Colonic mucosa (tissue), 4 donors: Measurements from ENCODE around the gene TIMM23B. TPM values are rescaled to one million over a fixed set of nuclear protein-coding genes. Genes with fewer than 3 reads are reported as not detected.
A peak's percentile ranks its signal among the peaks of the same experiment; 100 is the strongest.
"Not testable (repeated sequence)": the region's sequence is repeated elsewhere in the genome, so short reads cannot be mapped to it uniquely, and the experiment has no call there.

ENCODE experiments used
- DNase-seq: peaks from one replicate; pipeline ENCODE4 v3.0.0-alpha.2; 2020
- H3K27ac ChIP-seq: fragments of 200-600 bp; one replicate; pipeline ENCODE4 v1.8.0; 2021
- H3K27me3 ChIP-seq: fragments of 200-600 bp; one replicate; pipeline ENCODE4 v1.8.0; 2021
- H3K36me3 ChIP-seq: fragments of 200-600 bp; one replicate; pipeline ENCODE4 v1.8.0; 2021
- H3K4me1 ChIP-seq: fragments of 200-600 bp; one replicate; pipeline ENCODE4 v1.8.0; 2021; ENCODE audit warnings: mild to moderate bottlenecking
- H3K4me3 ChIP-seq: fragments of 200-600 bp; one replicate; pipeline ENCODE4 v1.8.0; 2021
- H3K9ac ChIP-seq, 2 donors: one replicate each; pipeline ENCODE4 v1.7.0; 2013; ENCODE audit warnings: control low read depth in 2 of 2, low read depth in 2 of 2, low read length in 2 of 2
- H3K9me3 ChIP-seq: fragments of 200-600 bp; one replicate; pipeline ENCODE4 v1.8.0; 2021
- intact Hi-C: fragments of 100-400 bp; cut with DNase I; formaldehyde crosslinking; loops from one replicate; pipeline ENCODE4 v1.14.1; 2022
- total RNA-seq, 2 donors: library from RNA; stranded (reverse); fragmentation: NEBNext Ultra II Directional in 1 of 2; extraction: Animal tissue kit (Norgen Biotek cat#: 25700) in 1 of 2; gene quantifications; one replicate each; pipeline ENCODE4 v1.2.1, GENCODE V29; 2021
- donor health status: healthy.
- donor health status: DM: no; HTN: no; CAD: no.
- donor health status: DM: no; HTN: no; CAD: no.

TIMM23B gene
- total RNA-seq, 2 donors from 2014 or later, result 7.7 to 10.2 TPM

GRCh38 chr10:49942339-49942705 lies 469 bp downstream of the TIMM23B start:
- H3K36me3 ChIP-seq, H3K9me3 ChIP-seq, H3K27me3 ChIP-seq, intact Hi-C loops, DNase-seq, H3K4me1 ChIP-seq: not testable (repeated sequence)
- peak overlapping the region; percentile 60 for H3K27ac ChIP-seq
- peak overlapping the region; percentile 66 for H3K4me3 ChIP-seq
- peak overlapping the region; percentile 63 to 78 for H3K9ac ChIP-seq

- H3K27me3 ChIP-seq, H3K4me1 ChIP-seq, H3K9me3 ChIP-seq, H3K9ac ChIP-seq, H3K27ac ChIP-seq, DNase-seq, H3K4me3 ChIP-seq, H3K36me3 ChIP-seq, intact Hi-C loops: not testable (repeated sequence)
Observed at GRCh38 chr10:49943607-49944006, 1.8 kb downstream of the TIMM23B start.

GRCh38 chr10:49948142-49948541 lies 6.3 kb downstream of the TIMM23B start:
- H3K36me3 ChIP-seq, H3K27me3 ChIP-seq, H3K4me3 ChIP-seq, H3K9me3 ChIP-seq, H3K27ac ChIP-seq, H3K4me1 ChIP-seq, intact Hi-C loops, H3K9ac ChIP-seq, DNase-seq: not testable (repeated sequence)

- H3K4me1 ChIP-seq, H3K4me3 ChIP-seq, H3K27ac ChIP-seq, H3K9me3 ChIP-seq, DNase-seq, H3K27me3 ChIP-seq, H3K9ac ChIP-seq, intact Hi-C loops, H3K36me3 ChIP-seq: not testable (repeated sequence)
Observed at GRCh38 chr10:49948737-49949136, 6.9 kb downstream of the TIMM23B start.

GRCh38 chr10:49952006-49952405 lies 10.2 kb downstream of the TIMM23B start:
- intact Hi-C loops, DNase-seq: not testable (repeated sequence)

GRCh38 chr10:49953122-49953521 lies 11.3 kb downstream of the TIMM23B start:
- H3K27ac ChIP-seq, DNase-seq, H3K4me3 ChIP-seq, intact Hi-C loops, H3K36me3 ChIP-seq, H3K9me3 ChIP-seq, H3K9ac ChIP-seq, H3K27me3 ChIP-seq, H3K4me1 ChIP-seq: not testable (repeated sequence)

More at GRCh38 chr10:49952006-49952405, 10.2 kb downstream of the TIMM23B start:
- not testable (repeated sequence) for H3K4me3 ChIP-seq, H3K27me3 ChIP-seq, H3K9ac ChIP-seq, H3K4me1 ChIP-seq, H3K36me3 ChIP-seq, H3K9me3 ChIP-seq, H3K27ac ChIP-seq

- DNase-seq, H3K27ac ChIP-seq: not testable (repeated sequence)
Observed at GRCh38 chr10:49970331-49970857, 28.5 kb downstream of the TIMM23B start.

GRCh38 chr10:49971466-49971865 lies 29.6 kb downstream of the TIMM23B start:
- H3K9me3 ChIP-seq, H3K4me3 ChIP-seq, H3K4me1 ChIP-seq, H3K27ac ChIP-seq, intact Hi-C loops, H3K36me3 ChIP-seq, DNase-seq, H3K9ac ChIP-seq, H3K27me3 ChIP-seq: not testable (repeated sequence)

More at GRCh38 chr10:49970331-49970857, 28.5 kb downstream of the TIMM23B start:
- H3K4me3 ChIP-seq, H3K9ac ChIP-seq, H3K9me3 ChIP-seq, H3K4me1 ChIP-seq, H3K36me3 ChIP-seq, intact Hi-C loops, H3K27me3 ChIP-seq: not testable (repeated sequence)

GRCh38 chr10:49972094-49972493 lies 30.2 kb downstream of the TIMM23B start:
- H3K4me3 ChIP-seq, H3K27ac ChIP-seq, H3K4me1 ChIP-seq, intact Hi-C loops, DNase-seq, H3K9ac ChIP-seq, H3K36me3 ChIP-seq, H3K27me3 ChIP-seq, H3K9me3 ChIP-seq: not testable (repeated sequence)

- H3K4me1 ChIP-seq, H3K9ac ChIP-seq, H3K27me3 ChIP-seq, DNase-seq, H3K9me3 ChIP-seq, H3K36me3 ChIP-seq, H3K4me3 ChIP-seq, H3K27ac ChIP-seq, intact Hi-C loops: not testable (repeated sequence)
Observed at GRCh38 chr10:49977756-49978155, 35.9 kb downstream of the TIMM23B start.

- H3K9me3 ChIP-seq, H3K4me3 ChIP-seq, H3K36me3 ChIP-seq, DNase-seq, H3K4me1 ChIP-seq, intact Hi-C loops, H3K27me3 ChIP-seq, H3K27ac ChIP-seq, H3K9ac ChIP-seq: not testable (repeated sequence)
Observed at GRCh38 chr10:49987207-49987606, 45.4 kb downstream of the TIMM23B start.

GRCh38 chr10:49988376-49988775 lies 46.5 kb downstream of the TIMM23B start, which contains the start of gene AGAP6:
Gene AGAP6 (plus strand): TSS chr10:49988406. CDS start chr10:49988716, 310 bp downstream.
- H3K4me3 ChIP-seq, DNase-seq, H3K27me3 ChIP-seq, H3K27ac ChIP-seq, H3K36me3 ChIP-seq, H3K4me1 ChIP-seq, H3K9ac ChIP-seq, intact Hi-C loops, H3K9me3 ChIP-seq: not testable (repeated sequence)

GRCh38 chr10:49995321-49995720 lies 53.5 kb downstream of the TIMM23B start:
- DNase-seq, H3K27me3 ChIP-seq, H3K4me3 ChIP-seq, H3K4me1 ChIP-seq, H3K27ac ChIP-seq, intact Hi-C loops, H3K9ac ChIP-seq, H3K9me3 ChIP-seq, H3K36me3 ChIP-seq: not testable (repeated sequence)

- H3K9me3 ChIP-seq, H3K4me1 ChIP-seq, H3K9ac ChIP-seq, H3K36me3 ChIP-seq, intact Hi-C loops, H3K27me3 ChIP-seq, H3K27ac ChIP-seq, DNase-seq, H3K4me3 ChIP-seq: not testable (repeated sequence)
Observed at GRCh38 chr10:50014024-50014423, 72.2 kb downstream of the TIMM23B start.
